ENCODE results near the gene SLIT3. TPM values are rescaled to one million over a fixed set of nuclear protein-coding genes. Genes with fewer than 3 reads are reported as not detected.

Gene SLIT3
- total RNA-seq, 4 donors from 2014 or later: 10.8 to 30.8 (median 18.4) TPM

- no peak for DNase-seq (ENCODE audit: low spot score in 2 of 2)
- Histone ChIP-seq H3K4me1 (peaks cover 4% of the 10 kb centered on the region), H3K27me3 (no peaks in the 10 kb centered on the region), H3K36me3 (no peaks in the 10 kb centered on the region), H3K9me3 (no peaks in the 10 kb centered on the region), H3K4me3 (no peak overlapping the region), H3K27ac (no peak overlapping the region)
- TF ChIP-seq POLR2A (IDR thresholded peaks at IDR 0.05) (no peak), POLR2AphosphoS5 (IDR thresholded peaks at IDR 0.05) (no peak), EP300 (IDR thresholded peaks at IDR 0.05) (no peak)
- TF ChIP-seq, protein P1, sequence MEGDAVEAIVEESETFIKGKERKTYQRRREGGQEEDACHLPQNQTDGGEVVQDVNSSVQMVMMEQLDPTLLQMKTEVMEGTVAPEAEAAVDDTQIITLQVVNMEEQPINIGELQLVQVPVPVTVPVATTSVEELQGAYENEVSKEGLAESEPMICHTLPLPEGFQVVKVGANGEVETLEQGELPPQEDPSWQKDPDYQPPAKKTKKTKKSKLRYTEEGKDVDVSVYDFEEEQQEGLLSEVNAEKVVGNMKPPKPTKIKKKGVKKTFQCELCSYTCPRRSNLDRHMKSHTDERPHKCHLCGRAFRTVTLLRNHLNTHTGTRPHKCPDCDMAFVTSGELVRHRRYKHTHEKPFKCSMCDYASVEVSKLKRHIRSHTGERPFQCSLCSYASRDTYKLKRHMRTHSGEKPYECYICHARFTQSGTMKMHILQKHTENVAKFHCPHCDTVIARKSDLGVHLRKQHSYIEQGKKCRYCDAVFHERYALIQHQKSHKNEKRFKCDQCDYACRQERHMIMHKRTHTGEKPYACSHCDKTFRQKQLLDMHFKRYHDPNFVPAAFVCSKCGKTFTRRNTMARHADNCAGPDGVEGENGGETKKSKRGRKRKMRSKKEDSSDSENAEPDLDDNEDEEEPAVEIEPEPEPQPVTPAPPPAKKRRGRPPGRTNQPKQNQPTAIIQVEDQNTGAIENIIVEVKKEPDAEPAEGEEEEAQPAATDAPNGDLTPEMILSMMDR (IDR thresholded peaks at IDR 0.05): no peak
- WGBS: 56% methylated on average over 4 of the region's 4 CpGs
These were observed 58.6 kb downstream of the SLIT3 start for GRCh38 chr5:169242175-169242848.

DNA sequence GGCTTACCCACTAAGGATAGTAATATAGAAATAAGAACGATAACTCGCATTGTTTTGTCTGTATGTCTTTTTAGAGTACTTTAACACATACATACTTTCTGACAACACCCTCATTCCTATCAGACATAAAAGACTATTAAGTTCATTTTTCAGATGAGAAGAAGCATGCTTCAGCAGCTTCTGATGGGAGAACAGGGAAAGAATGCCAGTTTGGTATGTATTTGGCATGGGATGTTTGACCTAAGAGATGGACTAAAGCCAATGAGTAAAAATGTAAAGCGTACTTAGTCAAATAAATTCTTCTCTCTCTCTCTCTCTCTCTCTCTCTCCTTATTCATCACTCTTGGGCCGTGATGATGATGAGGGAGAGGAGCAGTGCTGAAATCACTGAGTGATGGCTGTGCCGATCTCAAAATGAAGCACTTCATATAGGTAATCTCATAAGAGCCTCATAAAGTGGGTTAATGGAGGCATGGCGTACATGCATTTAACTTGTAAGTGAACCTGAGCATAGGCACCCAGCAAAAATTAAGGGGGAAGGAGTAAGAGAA is 71.5 kb downstream of the SLIT3 start:
- H3K4me3 ChIP-seq: no peak overlapping the region
- H3K36me3 ChIP-seq: no peaks in the 10 kb centered on the region
- H3K9me3 ChIP-seq: peaks cover under 1% of the 10 kb centered on the region
- TF ChIP-seq POLR2A (IDR thresholded peaks at IDR 0.05) (no peak), POLR2AphosphoS5 (IDR thresholded peaks at IDR 0.05) (no peak), EP300 (IDR thresholded peaks at IDR 0.05) (no peak)
- TF ChIP-seq, protein P1 (IDR thresholded peaks at IDR 0.05): no peak
- no peaks in the 10 kb centered on the region for H3K27me3 ChIP-seq
- DNase-seq (ENCODE audit: low spot score in 2 of 2): no peak
- WGBS: 65% methylated on average over 6 of the region's 6 CpGs
- no peak overlapping the region for H3K27ac ChIP-seq
- no peaks in the 10 kb centered on the region for H3K4me1 ChIP-seq

- DNase-seq (ENCODE audit: low spot score in 2 of 2): no peak
- Histone ChIP-seq H3K4me3 (no peak overlapping the region), H3K27me3 (no peaks in the 10 kb centered on the region), H3K36me3 (no peaks in the 10 kb centered on the region), H3K9me3 (no peaks in the 10 kb centered on the region), H3K27ac (no peak overlapping the region), H3K4me1 (peaks cover 6% of the 10 kb centered on the region)
- TF ChIP-seq POLR2AphosphoS5 (IDR thresholded peaks at IDR 0.05): no peak
- TF ChIP-seq, protein P1 (IDR thresholded peaks at IDR 0.05): no peak
- TF ChIP-seq POLR2A (IDR thresholded peaks at IDR 0.05): no peak
- no peak for TF ChIP-seq EP300 (IDR thresholded peaks at IDR 0.05)
- 90% methylated on average over 3 of the region's 3 CpGs for WGBS
These were observed 74.0 kb downstream of the SLIT3 start for GRCh38 chr5:169226895-169227294.

DNA sequence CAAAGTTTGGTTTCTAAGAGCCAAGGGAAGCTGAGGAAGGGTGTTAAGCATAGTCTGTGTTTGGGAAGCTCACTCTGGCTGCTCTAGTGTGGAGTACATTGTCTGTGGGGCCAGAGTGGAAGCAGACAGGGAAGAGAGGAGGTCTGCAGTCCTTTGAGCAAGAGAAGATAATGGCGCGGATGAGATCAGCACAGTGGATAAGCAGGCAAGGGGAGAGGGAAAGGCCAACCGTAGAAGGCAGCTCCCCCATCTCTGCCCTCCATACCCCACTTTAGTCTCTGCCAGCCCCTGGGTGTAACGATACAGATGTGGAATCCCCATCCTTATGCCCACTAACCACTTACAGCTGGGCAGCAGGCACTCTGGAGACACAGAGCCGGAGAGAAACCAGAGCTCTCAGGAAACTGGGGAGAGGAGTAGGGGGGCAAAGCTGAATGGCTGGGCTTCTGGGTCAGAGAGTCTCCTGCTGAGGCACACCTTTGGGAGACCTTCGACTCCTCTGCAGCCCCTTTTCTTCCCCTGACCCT is 75.0 kb downstream of the SLIT3 start:
- no peak overlapping the region for H3K4me3 ChIP-seq

GRCh38 chr5:169223595-169223953 is 77.4 kb downstream of the SLIT3 start:
- no peaks in the 10 kb centered on the region for H3K27me3 ChIP-seq
- 65% methylated on average over 1 of the region's 1 CpG for WGBS
- H3K4me1 ChIP-seq: peaks cover 15% of the 10 kb centered on the region
- no peak overlapping the region for H3K27ac ChIP-seq
- TF ChIP-seq, protein P1 (IDR thresholded peaks at IDR 0.05): no peak
- no peak for TF ChIP-seq EP300 (IDR thresholded peaks at IDR 0.05)
- TF ChIP-seq POLR2AphosphoS5 (IDR thresholded peaks at IDR 0.05): no peak
- DNase-seq (ENCODE audit: low spot score in 2 of 2): no peak
- no peak overlapping the region for H3K4me3 ChIP-seq
- no peaks in the 10 kb centered on the region for H3K9me3 ChIP-seq
- no peaks in the 10 kb centered on the region for H3K36me3 ChIP-seq

More for the DNA sequence above, 75.0 kb downstream of the SLIT3 start:
- no peak overlapping the region for H3K27ac ChIP-seq
- WGBS: 83% methylated on average over 6 of the region's 6 CpGs
- H3K36me3 ChIP-seq: no peaks in the 10 kb centered on the region
- H3K4me1 ChIP-seq: peaks cover 6% of the 10 kb centered on the region
- DNase-seq (ENCODE audit: low spot score in 2 of 2): no peak
- H3K9me3 ChIP-seq: no peaks in the 10 kb centered on the region
- no peak for TF ChIP-seq POLR2AphosphoS5 (IDR thresholded peaks at IDR 0.05)
- no peak for TF ChIP-seq POLR2A (IDR thresholded peaks at IDR 0.05)
- TF ChIP-seq EP300 (IDR thresholded peaks at IDR 0.05): no peak
- TF ChIP-seq, protein P1 (IDR thresholded peaks at IDR 0.05): no peak
- no peaks in the 10 kb centered on the region for H3K27me3 ChIP-seq

Data from suprapubic skin (tissue), 4 donors.